ENCODE measurements around the gene PTPRM. TPM values are rescaled to one million over a fixed set of nuclear protein-coding genes. Genes with fewer than 3 reads are reported as not detected.

PTPRM gene
- total RNA-seq, 1 donor: 84.7 TPM

GRCh38 chr18:8399138-8399537 is 832.0 kb downstream of the PTPRM start:
- H3K27ac ChIP-seq (ENCODE audit: low read depth, low read length): no peak overlapping the region
- H3K9me3 ChIP-seq (ENCODE audit: low read depth, low read length): no peaks in the 10 kb centered on the region
- H2AFZ ChIP-seq (ENCODE audit: low read length): no peak overlapping the region
- TF ChIP-seq CTCF (IDR thresholded peaks at IDR 0.05; ENCODE audit: extremely low read depth, low read depth, low read length): no peak
- H3K4me2 ChIP-seq (ENCODE audit: insufficient read depth, low read length): no peak overlapping the region
- no peak overlapping the region for H3K4me3 ChIP-seq (ENCODE audit: insufficient read depth, low read length)
- no peaks in the 10 kb centered on the region for H4K20me1 ChIP-seq (ENCODE audit: insufficient read depth, low read length)
- no peaks in the 10 kb centered on the region for H3K27me3 ChIP-seq (ENCODE audit: insufficient read depth, low read length)
- no peaks in the 10 kb centered on the region for H3K4me1 ChIP-seq (ENCODE audit: insufficient read depth, low read length)
- no peaks in the 10 kb centered on the region for H3K79me2 ChIP-seq (ENCODE audit: insufficient read depth, low read length)
- H3K36me3 ChIP-seq (ENCODE audit: insufficient read depth, low read length): no peaks in the 10 kb centered on the region
- no peak for DNase-seq (ENCODE audit: insufficient read length, low spot score, missing footprints)

- H3K27me3 ChIP-seq (ENCODE audit: insufficient read depth, low read length): no peaks in the 10 kb centered on the region
- no peak for TF ChIP-seq CTCF (IDR thresholded peaks at IDR 0.05; ENCODE audit: extremely low read depth, low read depth, low read length)
- no peaks in the 10 kb centered on the region for H3K4me1 ChIP-seq (ENCODE audit: insufficient read depth, low read length)
- H3K79me2 ChIP-seq (ENCODE audit: insufficient read depth, low read length): no peaks in the 10 kb centered on the region
- no peak overlapping the region for H2AFZ ChIP-seq (ENCODE audit: low read length)
- H3K9me3 ChIP-seq (ENCODE audit: low read depth, low read length): no peaks in the 10 kb centered on the region
- no peaks in the 10 kb centered on the region for H4K20me1 ChIP-seq (ENCODE audit: insufficient read depth, low read length)
- H3K4me3 ChIP-seq (ENCODE audit: insufficient read depth, low read length): no peak overlapping the region
- peak; percentile 69 for DNase-seq (ENCODE audit: insufficient read length, low spot score, missing footprints)
- no peak overlapping the region for H3K4me2 ChIP-seq (ENCODE audit: insufficient read depth, low read length)
- no peak overlapping the region for H3K27ac ChIP-seq (ENCODE audit: low read depth, low read length)
- H3K36me3 ChIP-seq (ENCODE audit: insufficient read depth, low read length): no peaks in the 10 kb centered on the region
These were observed 833.2 kb downstream of the PTPRM start for GRCh38 chr18:8400193-8400752.

- Histone ChIP-seq H3K4me2 (ENCODE audit: insufficient read depth, low read length) (no peak overlapping the region), H3K9me3 (ENCODE audit: low read depth, low read length) (no peaks in the 10 kb centered on the region), H2AFZ (ENCODE audit: low read length) (no peak overlapping the region), H3K4me1 (ENCODE audit: insufficient read depth, low read length) (no peaks in the 10 kb centered on the region), H3K27me3 (ENCODE audit: insufficient read depth, low read length) (no peaks in the 10 kb centered on the region), H3K36me3 (ENCODE audit: insufficient read depth, low read length) (no peaks in the 10 kb centered on the region), H3K4me3 (ENCODE audit: insufficient read depth, low read length) (no peak overlapping the region), H3K79me2 (ENCODE audit: insufficient read depth, low read length) (no peaks in the 10 kb centered on the region), H4K20me1 (ENCODE audit: insufficient read depth, low read length) (no peaks in the 10 kb centered on the region), H3K27ac (ENCODE audit: low read depth, low read length) (no peak overlapping the region)
- DNase-seq (ENCODE audit: insufficient read length, low spot score, missing footprints): no peak
- TF ChIP-seq CTCF (IDR thresholded peaks at IDR 0.05; ENCODE audit: extremely low read depth, low read depth, low read length): no peak
These were observed 833.7 kb downstream of the PTPRM start for GRCh38 chr18:8400825-8401224.

- Histone ChIP-seq H3K27me3 (ENCODE audit: insufficient read depth, low read length) (no peaks in the 10 kb centered on the region), H3K79me2 (ENCODE audit: insufficient read depth, low read length) (no peaks in the 10 kb centered on the region), H3K4me3 (ENCODE audit: insufficient read depth, low read length) (no peak overlapping the region), H3K4me2 (ENCODE audit: insufficient read depth, low read length) (no peak overlapping the region), H3K9me3 (ENCODE audit: low read depth, low read length) (no peaks in the 10 kb centered on the region), H2AFZ (ENCODE audit: low read length) (no peak overlapping the region), H4K20me1 (ENCODE audit: insufficient read depth, low read length) (no peaks in the 10 kb centered on the region), H3K27ac (ENCODE audit: low read depth, low read length) (no peak overlapping the region), H3K4me1 (ENCODE audit: insufficient read depth, low read length) (no peaks in the 10 kb centered on the region), H3K36me3 (ENCODE audit: insufficient read depth, low read length) (no peaks in the 10 kb centered on the region)
- no peak for DNase-seq (ENCODE audit: insufficient read length, low spot score, missing footprints)
- TF ChIP-seq CTCF (IDR thresholded peaks at IDR 0.05; ENCODE audit: extremely low read depth, low read depth, low read length): no peak
These were observed 834.5 kb downstream of the PTPRM start for GRCh38 chr18:8401606-8402005.

Measured in osteoblast (primary cell).